H7 (cell line): ENCODE data around the gene HHIPL1. TPM values are rescaled to one million over a fixed set of nuclear protein-coding genes. Genes with fewer than 3 reads are reported as not detected.

ENCODE experiments used
- DNase-seq: peaks from one replicate; pipeline ENCODE4 v3.0.0; 2012
- H3K27me3 ChIP-seq: 2 replicates; pipeline ENCODE4 v1.6.0; 2011; ENCODE audit warnings: mild to moderate bottlenecking, low read length; ENCODE audit not compliant: control insufficient read depth, insufficient read depth
- H3K36me3 ChIP-seq: replicated peaks from 2 replicates; pipeline ENCODE4 v1.5.1; 2011; ENCODE audit warnings: low read length; ENCODE audit not compliant: control insufficient read depth, insufficient read depth
- H3K4me3 ChIP-seq: 2 replicates; pipeline ENCODE4 v1.5.1; 2011; ENCODE audit warnings: low read depth, mild to moderate bottlenecking, control low read depth, low read length, moderate library complexity; ENCODE audit not compliant: insufficient read depth
- total RNA-seq: library from RNA; depleted of rRNA; stranded (reverse); fragments of >200 nt; shearing (Covaris generic); gene quantifications from 2 replicates; pipeline ENCODE4 v1.2.3, GENCODE V29; 2014

Gene HHIPL1
- total RNA-seq, 1 experiment from 2014 or later: 3.4 TPM

GRCh38 chr14:99720941-99721791, 76.2 kb downstream of the HHIPL1 start:
- Histone ChIP-seq H3K27me3 (no peaks in the 10 kb centered on the region), H3K4me3 (no peak overlapping the region), H3K36me3 (no peaks in the 10 kb centered on the region)
- DNase-seq: peak; percentile 40

- peak; percentile 57 for DNase-seq
- no peaks in the 10 kb centered on the region for H3K27me3 ChIP-seq
- H3K36me3 ChIP-seq: no peaks in the 10 kb centered on the region
- H3K4me3 ChIP-seq: no peak overlapping the region
Measured at GRCh38 chr14:99721792-99722516, 77.0 kb downstream of the HHIPL1 start.

DNA sequence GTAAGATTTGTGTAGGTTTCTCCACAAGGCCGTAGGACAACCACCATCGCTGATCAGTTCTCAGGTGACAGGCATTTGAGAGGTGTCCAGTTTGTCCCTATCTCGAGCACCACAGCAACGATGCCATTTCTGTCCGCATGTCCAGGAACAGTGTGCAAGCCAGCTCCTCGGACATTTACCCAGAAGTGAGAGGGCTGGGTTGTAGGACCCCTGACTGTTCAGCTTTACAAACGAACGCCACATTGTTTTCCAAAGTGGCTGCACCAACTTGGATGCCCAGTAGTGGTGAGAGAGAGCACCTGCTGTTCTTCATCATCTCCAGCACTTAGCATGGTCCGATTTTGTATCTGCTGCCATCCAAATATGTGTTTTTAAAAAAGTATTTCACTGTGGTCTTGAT, 77.8 kb downstream of the HHIPL1 start:
- peak; percentile 36 for DNase-seq
- H3K27me3 ChIP-seq: no peaks in the 10 kb centered on the region
- H3K4me3 ChIP-seq: no peak overlapping the region
- no peaks in the 10 kb centered on the region for H3K36me3 ChIP-seq

DNA sequence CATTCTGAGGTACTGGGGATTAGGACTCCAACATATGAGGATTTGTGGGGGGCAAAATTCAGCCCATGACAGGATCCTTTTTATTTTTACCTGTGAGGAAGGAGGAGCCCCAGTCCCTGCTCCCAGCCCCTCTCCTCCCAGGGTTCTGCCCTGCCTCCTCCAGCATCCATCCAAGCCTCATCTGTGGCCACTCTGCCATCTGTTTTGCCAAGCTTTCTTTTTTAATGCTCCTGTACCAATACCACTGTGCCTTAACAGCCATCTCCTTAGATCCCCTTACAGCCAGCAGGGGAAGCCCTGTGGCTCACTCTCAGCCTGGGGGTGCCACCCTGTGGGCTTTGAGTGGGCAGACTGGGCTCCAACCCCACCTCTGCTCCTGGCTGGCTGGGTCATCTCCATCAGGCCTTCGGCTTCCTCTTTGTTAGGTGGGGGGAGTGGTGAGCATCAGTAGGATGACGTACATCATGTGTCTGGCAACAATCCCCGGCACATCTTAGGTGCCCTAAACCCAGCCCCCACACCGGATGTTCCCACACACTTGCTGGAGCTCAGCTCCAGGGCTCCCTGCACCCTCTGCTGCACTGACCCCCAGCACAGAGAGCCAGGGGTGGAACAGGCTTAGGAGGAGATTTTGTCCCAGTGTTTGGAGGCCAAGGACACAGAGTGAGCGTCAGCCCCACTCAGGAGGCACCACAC, 79.4 kb downstream of the HHIPL1 start:
- Histone ChIP-seq H3K4me3 (no peak overlapping the region), H3K27me3 (no peaks in the 10 kb centered on the region), H3K36me3 (no peaks in the 10 kb centered on the region)
- peak; percentile 35 for DNase-seq

GRCh38 chr14:99724939-99725773, 80.2 kb downstream of the HHIPL1 start:
- no peak overlapping the region for H3K4me3 ChIP-seq
- no peaks in the 10 kb centered on the region for H3K27me3 ChIP-seq
- peak; percentile 20 for DNase-seq
- H3K36me3 ChIP-seq: no peaks in the 10 kb centered on the region

DNA sequence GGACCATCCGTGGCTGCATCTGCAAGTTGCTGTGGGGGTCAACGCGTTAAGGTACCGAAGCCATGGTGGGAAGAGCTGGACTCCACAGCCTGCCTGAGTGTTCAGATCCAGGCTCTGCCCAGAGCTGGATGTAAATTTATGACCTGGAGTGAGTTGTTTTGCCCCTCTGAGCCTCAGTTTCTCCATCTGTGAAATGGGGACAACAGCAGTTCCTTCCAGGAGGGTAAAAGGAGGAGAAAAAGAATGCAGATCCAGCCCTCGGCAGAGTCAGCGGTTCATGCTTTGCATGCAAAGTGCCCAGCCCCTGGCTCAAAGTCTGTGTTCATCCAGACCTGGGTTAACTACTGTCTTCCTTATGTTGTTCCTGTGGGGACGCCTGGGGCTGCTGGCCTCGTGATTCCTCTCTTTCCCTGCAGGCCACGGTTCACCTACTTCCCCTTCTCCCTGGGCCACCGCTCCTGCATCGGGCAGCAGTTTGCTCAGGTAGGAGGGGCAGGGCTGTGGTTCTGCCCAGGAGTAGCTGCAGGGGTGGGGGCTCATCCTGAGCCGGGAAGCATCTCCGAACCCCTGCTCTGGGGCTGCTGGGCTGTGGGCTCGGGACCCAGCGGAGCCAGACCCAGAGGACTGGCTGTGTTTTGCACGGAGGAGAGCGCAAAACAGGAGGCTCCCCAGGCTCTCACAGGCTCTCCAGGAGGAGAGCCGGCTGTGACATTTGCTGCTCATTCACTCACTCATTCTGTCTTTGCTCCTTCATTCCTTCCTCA, 81.0 kb downstream of the HHIPL1 start:
- no peaks in the 10 kb centered on the region for H3K27me3 ChIP-seq
- peak; percentile 73 for DNase-seq
- no peak overlapping the region for H3K4me3 ChIP-seq
- H3K36me3 ChIP-seq: no peaks in the 10 kb centered on the region

- Histone ChIP-seq H3K27me3 (no peaks in the 10 kb centered on the region), H3K36me3 (no peaks in the 10 kb centered on the region), H3K4me3 (no peak overlapping the region)
- peak; percentile 61 for DNase-seq
Measured at GRCh38 chr14:99726538-99727095, 81.7 kb downstream of the HHIPL1 start.

GRCh38 chr14:99727096-99727870, 82.4 kb downstream of the HHIPL1 start:
- Histone ChIP-seq H3K36me3 (no peaks in the 10 kb centered on the region), H3K27me3 (no peaks in the 10 kb centered on the region), H3K4me3 (no peak overlapping the region)
- DNase-seq: no peak

DNA sequence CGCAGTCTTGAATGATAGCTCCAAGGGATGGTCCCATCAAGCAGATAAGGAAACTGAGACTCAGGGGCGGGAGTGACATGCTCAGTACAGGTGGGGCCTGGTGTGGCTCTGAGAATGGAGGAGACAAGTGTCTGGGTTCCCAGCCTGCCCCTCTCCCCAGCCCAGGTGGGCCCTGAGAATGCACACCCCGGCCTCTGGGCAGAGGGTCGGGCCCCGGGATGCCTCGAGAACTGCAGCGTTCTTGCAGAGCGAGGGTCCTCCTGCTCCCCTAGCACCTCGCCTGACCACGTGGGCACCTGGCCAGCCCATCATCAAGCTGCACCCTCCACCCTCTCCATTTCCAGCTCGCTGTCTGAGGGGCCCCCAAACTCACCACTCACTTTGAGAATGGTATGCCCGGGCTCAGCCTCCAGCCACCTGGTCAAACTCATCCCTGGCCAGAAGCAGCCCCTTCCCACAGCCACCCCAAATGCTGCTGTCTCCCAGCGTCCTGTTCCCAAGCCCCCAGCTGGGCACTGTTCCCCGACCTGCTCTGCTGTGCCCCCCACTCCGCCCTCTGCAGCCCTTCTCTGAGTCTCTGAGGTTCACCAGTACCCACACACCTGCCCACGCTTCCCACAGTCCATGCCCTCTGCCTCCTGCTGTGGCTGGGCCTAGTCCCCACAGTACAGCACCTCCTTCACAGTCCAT, 83.4 kb downstream of the HHIPL1 start:
- Histone ChIP-seq H3K36me3 (no peaks in the 10 kb centered on the region), H3K4me3 (no peak overlapping the region), H3K27me3 (no peaks in the 10 kb centered on the region)
- DNase-seq: no peak

GRCh38 chr14:99728981-99729451, 84.1 kb downstream of the HHIPL1 start:
- H3K27me3 ChIP-seq: no peaks in the 10 kb centered on the region
- no peak for DNase-seq

More at GRCh38 chr14:99728981-99729451, 84.1 kb downstream of the HHIPL1 start:
- no peaks in the 10 kb centered on the region for H3K36me3 ChIP-seq
- no peak overlapping the region for H3K4me3 ChIP-seq
